ENCODE measurements around the gene WEE1. TPM values are rescaled to one million over a fixed set of nuclear protein-coding genes. Genes with fewer than 3 reads are reported as not detected.

WEE1 gene
- polyA plus RNA-seq, 3 donors: 89.4 to 93.1 (median 91.1) TPM

DNA sequence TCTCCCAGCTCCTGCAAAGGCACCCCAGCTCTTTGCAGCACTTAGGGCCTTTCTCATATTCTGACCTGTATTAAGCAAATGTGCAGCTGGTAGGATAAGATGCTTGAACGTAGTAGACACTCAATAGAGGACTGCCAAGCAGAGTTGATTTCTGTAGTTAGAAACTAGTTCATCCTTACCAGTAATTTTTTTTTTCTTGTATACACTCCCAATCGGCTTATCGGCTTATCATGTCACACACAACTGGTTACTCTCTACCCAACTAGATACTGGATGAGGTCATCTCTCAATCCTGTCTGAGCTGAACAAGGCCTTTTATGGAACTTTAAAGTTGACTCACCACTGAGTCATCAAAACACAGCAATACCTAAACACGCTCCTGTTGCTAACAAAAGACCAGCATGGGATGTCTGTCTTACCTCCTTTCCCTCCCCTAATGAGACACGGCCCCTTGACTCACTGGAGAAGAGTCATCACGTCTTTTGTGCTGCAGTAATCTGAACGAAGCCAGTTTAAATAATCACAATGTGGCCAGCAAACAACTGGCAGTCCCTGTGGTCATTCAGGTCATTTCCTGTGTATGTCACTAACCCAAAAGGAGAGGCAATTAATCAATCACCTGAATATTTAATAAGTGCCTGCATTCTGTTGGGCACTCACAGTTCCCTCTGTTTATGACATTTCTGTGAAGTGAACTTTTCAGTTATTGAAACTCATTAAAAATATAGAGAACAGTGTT, 7.5 kb upstream of the WEE1 start:
- no peak for DNase-seq (ENCODE audit: low read depth in 3 of 3, low spot score in 2 of 3)

DNA sequence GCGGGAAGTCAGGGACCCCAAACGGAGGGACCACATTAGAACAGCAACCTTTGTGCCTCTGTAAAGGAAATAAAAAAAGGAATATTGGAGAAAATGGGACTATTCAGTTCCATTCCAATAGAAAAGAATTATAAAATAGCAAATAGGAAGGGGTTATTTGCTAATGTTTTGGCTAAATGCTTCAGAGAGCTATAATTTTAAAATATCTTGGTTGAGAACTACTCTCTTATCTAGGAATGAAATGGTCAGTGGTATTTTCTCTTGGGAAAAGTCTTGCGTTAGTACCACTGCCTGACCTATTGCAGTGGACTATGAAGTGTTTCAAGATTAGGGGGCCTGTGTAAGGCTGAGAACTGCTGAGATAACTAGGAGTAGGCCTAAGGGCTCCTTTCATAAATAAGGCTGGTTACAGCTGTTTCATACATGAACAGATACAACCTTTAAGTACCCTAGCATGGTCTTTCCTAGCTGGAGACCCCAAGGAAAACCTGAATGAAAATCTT, 6.9 kb upstream of the WEE1 start:
- no peak for DNase-seq (ENCODE audit: low read depth in 3 of 3, low spot score in 2 of 3)

DNA sequence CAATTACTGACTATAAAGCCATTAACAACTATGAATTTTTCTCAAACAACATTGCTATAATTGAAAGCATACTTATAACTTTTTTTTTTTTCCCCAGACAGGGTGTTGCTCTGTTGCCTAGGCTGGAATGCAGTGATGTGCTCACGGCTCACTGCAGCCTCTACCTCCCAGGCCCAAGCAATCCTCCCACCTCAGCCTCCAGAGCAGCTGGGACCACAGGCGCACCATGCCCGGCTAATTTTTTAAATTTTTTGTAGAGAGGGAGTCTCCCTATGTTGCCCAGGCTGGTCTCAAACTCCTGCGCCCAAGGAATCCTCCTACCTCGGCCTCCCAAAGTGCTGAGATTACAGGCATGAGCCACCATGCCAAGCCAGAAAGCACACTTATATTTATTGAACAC, 6.1 kb upstream of the WEE1 start:
- DNase-seq (ENCODE audit: low read depth in 3 of 3, low spot score in 2 of 3): no peak

DNA sequence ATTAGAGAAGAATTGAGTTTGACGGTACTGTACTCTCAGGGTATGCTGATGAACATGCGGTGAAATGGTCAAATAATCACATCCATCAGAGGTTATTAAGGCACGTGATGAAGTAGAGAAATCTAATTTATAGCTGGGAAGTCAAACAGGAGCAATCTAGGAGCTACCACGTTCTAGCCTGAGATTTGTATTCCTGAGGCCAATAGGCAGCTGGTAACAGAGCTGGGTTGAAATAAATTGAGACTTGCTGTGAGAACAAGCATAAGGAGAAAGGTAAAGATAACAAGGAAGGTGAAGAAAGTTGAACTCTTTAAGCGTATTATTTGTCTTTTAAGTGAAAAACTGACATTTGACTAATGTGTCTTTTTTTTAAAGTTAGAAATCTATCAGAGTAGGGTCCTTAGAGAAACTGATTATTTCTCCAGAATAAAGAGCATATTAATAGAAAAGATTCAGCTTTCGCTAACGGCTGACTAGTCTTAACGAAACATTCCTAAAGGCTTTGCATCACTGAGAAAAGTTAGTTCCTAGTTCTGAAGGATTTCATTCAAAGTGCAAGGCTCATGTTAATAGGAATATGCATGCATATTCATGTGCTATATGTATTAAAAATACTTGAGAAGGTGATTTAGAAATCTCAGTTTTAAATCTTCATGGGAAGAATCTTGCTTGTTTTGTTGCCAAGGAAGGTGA, 5.2 kb upstream of the WEE1 start:
- DNase-seq (ENCODE audit: low read depth in 3 of 3, low spot score in 2 of 3): no peak

DNA sequence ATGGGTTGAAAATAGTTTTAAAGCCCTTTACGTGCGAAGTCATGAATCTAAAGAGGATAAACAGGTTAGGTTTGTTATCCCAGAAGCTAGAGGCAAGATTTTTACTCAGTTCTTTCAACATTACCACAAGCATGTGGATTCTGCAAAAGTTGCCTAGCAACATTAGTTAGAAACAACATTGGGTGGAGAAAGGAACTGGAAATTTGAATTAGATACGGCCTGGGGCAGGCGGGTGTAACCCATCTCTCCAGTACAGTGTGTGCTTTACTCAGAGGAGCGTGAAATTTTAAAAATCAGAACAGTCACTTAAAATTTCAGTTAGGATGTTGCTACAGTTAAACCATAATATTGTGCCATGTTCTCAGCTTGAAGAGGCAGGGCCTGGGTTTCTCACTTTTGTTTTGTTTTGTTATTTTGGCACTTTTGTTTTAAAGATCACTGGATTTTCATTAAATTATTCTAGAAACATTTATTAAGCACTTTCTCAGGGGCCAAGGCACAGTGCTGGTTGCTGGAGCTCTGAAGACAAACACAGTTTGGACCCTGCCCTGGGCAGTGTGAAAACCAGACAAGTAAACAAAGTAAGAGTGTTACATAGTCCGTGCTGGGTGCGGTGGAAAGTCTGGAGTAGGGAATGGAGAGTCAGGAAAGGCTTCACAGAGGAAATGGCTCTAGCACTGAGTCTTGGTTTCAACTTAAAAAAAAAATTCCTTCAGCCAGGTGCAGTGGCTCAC, 4.4 kb upstream of the WEE1 start:
- peak in 1 of 3 donors; percentile 78 for DNase-seq (ENCODE audit: low read depth in 3 of 3, low spot score in 2 of 3)

DNA sequence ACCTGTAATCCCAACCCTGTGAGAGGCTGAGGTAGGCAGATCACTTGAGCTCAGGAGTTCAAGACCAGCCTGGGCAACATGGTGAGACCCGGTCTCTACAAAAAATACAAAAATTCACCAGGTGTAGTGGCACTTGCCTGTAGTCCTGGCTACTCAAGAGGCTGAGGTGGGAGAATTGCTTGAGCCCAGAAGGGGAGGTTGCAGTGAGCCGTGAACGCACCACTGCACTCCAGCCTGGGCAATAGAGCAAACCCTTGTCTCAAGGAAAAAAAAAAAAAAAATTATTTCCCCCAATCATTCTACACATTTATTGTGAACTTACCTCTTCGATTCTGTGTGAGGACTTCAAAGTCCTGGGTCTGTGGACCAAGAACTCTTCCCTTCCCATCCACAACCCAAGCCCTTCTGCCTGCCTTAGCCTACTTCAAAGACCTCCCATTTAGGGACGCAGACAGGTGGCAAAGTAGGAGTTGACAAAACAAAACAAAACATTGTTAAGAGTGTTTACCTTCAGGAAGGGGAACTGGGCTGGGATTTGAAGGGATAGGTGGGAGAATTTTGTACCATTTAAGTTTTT, 3.8 kb upstream of the WEE1 start:
- no peak for DNase-seq (ENCODE audit: low read depth in 3 of 3, low spot score in 2 of 3)

DNA sequence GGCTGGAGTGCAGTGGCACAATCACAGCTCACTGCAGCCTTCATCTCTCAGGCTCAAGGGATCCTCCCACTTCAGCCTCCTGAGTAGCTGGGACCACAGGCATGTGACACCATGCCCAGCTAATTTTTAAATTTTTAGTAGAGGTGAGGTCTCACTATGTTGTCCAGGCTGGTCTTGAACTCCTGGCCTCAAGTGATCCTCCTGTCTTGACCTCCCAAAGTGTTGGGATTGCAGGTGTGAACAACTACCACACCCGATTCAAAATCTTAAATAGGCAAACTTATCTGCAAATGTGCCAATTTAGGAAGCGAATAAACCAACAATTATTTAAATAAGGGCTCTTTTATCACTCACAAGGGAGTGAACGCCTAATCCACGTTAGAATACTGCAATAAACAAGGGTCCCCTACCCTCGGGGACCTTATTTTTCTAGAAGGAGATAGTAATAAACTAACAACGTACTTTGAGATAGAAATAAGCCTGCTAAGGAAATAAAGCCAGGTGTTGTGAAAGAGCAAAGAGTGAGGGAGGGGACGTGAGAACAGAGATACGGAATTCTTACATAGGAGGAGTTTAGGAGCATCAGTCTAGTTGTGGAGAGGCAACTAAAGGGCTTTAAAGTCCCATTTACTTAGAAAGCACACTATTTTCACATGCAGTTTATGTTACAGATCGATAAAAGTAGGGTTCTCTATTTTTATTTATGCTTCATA, 3.0 kb upstream of the WEE1 start:
- DNase-seq (ENCODE audit: low read depth in 3 of 3, low spot score in 2 of 3): no peak

DNA sequence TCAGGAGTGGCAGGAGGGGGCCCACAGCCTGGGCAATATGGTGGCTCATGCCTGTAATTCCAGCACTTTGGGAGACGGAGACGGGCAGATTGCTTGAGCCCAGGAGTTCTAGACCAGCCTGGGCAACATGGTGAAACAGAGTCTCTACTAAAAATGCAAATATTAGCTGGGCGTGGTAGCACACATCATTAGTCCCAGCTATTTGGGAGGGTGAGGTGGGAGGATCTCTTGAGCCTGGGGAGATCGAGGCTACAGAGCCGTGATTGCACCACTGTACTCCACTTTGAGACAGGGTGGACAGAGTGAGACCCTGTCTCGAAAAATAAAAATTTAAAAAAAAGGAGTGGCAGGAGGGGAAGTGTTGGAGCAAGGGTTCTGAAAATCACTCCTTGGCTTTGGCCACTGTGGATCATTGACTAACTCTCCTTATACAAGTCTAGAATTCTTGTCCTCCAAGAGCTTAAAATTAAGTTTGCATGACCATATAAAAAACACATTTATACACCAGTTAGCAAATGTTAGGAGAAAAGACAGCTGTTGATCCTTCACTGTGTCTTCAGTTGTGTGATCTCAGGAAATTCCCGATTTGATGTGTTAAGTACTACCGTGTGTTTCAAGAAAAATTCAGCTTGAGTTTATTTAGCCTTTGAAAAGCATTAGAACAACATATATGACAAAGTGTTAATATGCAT, 2.3 kb upstream of the WEE1 start:
- no peak for DNase-seq (ENCODE audit: low read depth in 3 of 3, low spot score in 2 of 3)

DNA sequence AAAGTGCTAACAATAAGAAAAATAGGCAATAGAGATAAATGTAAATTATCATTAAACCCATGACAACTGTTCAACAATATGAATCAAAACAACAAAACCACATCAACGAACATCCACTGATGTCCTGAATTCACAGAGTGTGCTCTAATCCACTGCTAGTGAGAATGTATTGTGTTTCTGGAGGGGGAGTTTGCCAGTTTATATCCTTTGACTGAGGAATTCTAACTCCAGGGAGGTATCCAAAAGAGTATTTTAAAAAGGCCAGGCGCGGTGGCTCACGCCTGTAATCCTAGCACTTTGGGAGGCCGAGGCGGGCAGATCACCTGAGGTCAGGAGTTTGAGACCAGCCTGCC, 1.7 kb upstream of the WEE1 start:
- no peak for DNase-seq (ENCODE audit: low read depth in 3 of 3, low spot score in 2 of 3)

DNA sequence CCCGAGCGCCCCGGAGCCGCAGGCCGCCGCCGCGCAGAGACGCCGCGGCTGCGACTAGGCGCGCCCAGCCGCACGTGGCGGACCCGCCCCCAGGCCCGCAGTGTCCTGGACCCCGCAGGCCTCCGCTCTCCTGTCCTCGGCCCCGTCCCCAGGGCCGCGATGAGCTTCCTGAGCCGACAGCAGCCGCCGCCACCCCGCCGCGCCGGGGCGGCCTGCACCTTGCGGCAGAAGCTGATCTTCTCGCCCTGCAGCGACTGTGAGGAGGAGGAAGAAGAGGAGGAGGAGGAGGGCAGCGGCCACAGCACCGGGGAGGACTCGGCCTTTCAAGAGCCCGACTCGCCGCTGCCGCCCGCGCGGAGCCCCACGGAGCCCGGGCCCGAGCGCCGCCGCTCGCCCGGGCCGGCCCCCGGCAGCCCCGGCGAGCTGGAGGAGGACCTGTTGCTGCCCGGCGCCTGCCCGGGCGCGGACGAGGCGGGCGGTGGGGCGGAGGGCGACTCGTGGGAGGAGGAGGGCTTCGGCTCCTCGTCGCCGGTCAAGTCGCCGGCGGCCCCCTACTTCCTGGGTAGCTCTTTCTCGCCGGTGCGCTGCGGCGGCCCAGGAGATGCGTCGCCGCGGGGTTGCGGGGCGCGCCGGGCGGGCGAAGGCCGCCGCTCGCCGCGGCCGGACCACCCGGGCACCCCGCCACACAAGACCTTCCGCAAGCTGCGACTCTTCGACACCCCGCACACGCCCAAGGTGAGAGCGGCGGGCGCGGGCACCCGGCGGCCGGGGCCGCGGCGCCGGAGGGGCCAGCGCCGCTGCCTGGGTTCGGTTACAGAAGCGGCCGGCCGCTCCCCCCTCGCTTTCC, 528 bp downstream of the WEE1 start:
- DNase-seq (ENCODE audit: low read depth in 3 of 3, low spot score in 2 of 3): no peak

DNA sequence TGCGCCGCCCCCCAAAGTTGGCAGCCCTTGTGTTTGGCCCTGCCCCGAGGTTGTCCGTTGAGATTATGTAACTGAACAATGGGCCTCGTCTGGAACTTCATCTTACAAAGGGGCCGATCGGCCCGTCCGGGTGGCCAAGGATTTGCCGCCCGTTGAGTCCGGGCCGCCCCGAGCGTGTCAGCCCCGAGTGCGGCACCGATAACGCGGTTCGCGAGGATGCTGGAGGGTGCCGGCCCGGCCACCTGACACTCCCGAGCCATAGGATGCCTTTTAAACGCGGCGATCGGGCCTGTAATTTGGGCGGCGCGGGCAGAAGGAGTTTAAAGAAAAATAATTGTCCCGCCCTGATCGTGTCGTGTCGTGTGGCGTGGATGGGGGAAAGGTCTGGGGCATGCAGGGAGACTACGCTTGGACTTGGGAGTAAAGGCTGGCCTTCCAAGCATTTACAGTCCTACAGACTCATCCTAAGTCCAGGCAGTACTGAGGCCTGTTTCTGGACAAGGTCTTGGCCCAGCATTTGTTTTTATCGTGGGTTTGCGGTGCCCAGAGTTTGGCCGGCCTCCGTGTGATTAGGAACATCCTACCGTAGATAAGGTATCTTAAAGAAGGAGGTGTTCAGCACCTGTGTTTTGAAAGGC, 1.3 kb downstream of the WEE1 start:
- DNase-seq (ENCODE audit: low read depth in 3 of 3, low spot score in 2 of 3): no peak

DNA sequence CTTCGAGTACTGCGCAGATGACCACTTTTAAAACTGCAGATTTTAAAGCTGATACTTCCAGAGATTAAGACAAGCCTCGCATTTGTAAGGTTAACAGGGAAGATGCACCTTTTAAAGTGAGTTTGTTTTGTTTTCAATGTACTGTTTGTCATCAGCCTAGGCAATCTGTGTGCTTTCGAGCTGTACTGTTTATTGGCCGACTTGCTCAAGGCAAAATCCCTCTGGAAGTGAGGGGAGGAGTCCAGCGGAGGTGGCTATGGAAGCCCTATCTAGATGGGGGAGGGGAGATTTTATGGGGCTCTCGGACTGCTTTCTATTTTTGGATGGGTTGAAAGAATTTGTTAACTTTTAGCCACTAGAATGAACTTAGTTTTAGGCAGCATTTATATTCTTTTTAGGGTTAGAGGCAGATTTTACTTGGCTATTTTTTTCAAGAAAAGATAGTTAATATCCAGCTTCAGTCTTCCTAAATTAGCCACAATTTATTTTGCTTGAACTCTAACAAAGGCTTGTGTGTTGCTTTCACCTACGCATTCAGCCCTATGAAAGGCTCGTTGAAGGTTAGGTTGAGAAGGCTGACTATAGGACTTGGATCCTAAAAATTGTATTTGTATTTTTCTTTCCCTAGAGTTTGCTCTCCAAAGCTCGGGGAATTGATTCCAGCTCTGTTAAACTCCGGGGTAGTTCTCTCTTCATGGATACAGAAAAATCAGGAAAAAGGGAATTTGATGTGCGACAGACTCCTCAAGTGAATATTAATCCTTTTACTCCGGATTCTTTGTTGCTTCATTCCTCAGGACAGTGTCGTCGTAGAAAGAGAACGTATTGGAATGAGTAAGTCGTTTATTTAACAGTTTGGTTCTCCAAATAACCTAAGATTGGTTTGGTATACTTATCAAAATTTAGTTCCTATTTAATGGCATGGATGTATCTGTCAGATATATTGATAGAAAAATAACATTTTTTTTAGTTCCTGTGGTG, 2.1 kb downstream of the WEE1 start:
- peak in 1 of 3 donors; percentile 76 for DNase-seq (ENCODE audit: low read depth in 3 of 3, low spot score in 2 of 3)

DNA sequence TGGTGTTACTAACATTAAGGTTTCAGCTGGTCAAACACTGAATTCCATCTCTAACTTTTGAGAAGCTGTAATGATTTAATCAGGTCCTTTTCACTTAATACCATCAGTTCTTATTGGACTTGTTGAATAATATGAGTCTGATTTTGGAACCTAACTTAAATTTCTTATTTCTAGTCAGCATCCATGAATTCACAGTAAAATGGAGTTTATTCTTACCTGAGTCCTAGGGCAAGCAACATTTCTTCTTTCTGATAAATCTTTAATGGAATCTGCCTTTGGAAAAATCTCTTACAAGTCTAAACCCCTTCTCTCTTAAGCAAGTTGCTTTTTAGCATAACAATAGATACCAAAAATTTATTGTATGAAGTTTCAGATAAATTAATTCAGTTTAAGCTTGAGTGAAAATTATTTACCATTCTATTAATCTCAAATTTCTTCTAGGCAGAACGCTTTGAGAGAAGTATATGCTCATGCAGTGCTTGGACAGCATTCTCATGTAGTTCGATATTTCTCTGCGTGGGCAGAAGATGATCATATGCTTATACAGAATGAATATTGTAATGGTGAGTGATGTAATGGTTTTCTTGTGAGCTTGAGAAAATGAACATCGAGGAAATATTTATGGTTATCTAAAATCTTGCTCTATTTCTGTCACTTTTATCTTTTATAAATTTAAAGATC, 3.4 kb downstream of the WEE1 start:
- DNase-seq (ENCODE audit: low read depth in 3 of 3, low spot score in 2 of 3): no peak

DNA sequence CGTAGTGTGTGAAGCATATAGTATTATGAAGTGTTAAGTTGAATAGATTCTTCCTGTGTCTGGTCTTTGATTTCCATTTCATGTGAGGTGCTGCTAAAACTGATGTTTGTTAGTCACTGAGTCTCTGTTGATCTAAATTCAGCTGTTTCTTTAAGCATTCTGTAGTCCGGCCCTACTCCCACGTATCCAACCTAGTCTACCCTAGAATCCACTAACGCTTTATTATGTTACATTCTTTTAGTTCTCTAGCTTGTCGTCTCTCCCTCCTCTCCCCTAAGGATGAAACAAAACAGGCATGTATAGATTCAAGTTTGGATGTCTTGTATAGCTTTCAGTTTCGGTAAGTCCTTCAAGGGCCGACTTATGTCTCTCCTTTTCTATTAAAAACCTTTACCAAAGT, 4.1 kb downstream of the WEE1 start:
- DNase-seq (ENCODE audit: low read depth in 3 of 3, low spot score in 2 of 3): no peak

DNA sequence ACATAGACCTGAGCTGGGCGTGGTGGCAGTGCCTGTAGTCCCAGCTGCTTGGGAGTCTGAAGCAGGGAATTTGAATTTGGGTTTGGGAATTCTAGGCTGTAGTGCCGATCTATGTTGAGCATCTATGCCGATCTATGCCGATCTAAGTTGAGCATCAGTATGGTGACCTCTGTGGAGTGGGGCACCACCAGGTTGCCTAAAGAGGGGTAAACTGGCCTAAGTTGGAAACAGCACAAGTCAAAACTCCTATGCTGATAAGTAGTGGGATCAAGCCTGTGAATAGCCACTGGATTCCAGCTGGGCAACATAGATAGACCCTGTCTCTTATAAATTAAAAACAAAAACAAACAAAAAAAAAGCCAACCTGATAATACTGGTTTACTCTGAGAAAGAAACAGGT, 7.4 kb downstream of the WEE1 start:
- no peak for DNase-seq (ENCODE audit: low read depth in 3 of 3, low spot score in 2 of 3)

DNA sequence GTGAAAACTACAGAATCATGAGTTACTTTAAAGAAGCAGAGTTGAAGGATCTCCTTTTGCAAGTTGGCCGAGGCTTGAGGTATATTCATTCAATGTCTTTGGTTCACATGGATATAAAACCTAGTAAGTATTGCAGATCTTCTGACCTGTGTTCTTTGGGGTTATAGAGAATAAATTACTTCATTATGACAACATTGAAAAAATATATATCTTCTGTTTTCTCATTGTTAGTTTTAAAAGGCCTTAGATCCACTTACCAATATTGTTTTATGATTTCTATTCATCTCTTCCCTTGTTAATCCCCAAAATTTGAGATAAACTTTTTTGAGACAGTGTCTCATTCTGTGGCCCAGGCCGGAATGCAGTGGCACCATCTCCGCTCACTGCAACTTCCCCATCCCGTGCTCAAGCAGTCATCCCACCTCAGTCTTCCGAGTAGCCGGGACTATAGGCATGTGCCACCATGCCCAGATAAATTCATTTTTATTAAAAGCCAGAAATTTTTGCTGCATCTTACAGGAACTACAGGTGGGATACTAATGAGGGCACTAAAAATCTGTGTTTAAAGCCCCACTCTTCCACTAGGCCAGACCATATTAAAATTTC, 8.2 kb downstream of the WEE1 start:
- no peak for DNase-seq (ENCODE audit: low read depth in 3 of 3, low spot score in 2 of 3)

DNA sequence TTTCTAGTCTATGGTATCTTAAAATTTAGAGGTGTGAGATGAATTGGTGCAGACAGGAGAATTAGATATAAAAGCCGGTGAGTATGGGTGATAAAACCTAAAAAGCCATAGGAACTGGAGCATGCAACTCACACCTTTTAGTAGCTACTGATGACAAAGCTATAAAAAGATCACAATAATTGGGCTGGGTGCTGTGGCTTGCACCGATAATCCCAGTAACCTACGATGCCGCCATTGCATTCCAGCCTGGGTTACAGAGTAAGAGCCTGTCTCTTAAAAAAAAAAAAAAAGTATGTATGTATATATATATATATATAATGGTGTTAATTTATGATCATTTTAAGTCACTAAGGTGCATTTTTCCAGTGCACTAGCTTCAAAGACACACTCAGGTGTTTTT, 17.2 kb downstream of the WEE1 start:
- DNase-seq (ENCODE audit: low read depth in 3 of 3, low spot score in 2 of 3): no peak

Data from right renal cortex interstitium (tissue), 3 donors.